SU-DHL-6 (cell line): Measurements from ENCODE around the gene KCNJ9.

Experiments used
- H2AFZ ChIP-seq: fragments of 200-600 bp; sonication (generic); 2 replicates; pipeline ENCODE4 v1.6.1; 2014; ENCODE audit warnings: low read depth, mild to moderate bottlenecking, moderate library complexity, mixed read lengths, antibody characterized with exemption, low read length; ENCODE audit not compliant: severe bottlenecking
- H3F3A ChIP-seq: fragments of 200-600 bp; shearing (Covaris generic); 2 replicates; pipeline ENCODE4 v1.6.0; 2016; ENCODE audit warnings: antibody characterized with exemption, mild to moderate bottlenecking; ENCODE audit not compliant: insufficient read depth
- H3K27ac ChIP-seq: fragments of 200-600 bp; sonication (generic); 2 replicates; pipeline ENCODE4 v1.5.1; 2016; ENCODE audit warnings: low read depth, mild to moderate bottlenecking, low read length, moderate library complexity, mixed read lengths
- H3K27me3 ChIP-seq: fragments of 200-600 bp; sonication (generic), shearing (Covaris generic); 2 replicates; pipeline ENCODE4 v1.6.0; 2014; ENCODE audit warnings: mild to moderate bottlenecking, low read length
- H3K36me3 ChIP-seq: fragments of 200-600 bp; sonication (generic); 2 replicates; pipeline ENCODE4 v1.6.1; 2014; ENCODE audit warnings: mild to moderate bottlenecking, low read length, mixed read lengths
- H3K4me2 ChIP-seq: fragments of 300-600, 200-600 bp; shearing (Covaris generic), sonication (generic); 2 replicates; pipeline ENCODE4 v1.6.0; 2014; ENCODE audit warnings: low read length, low read depth, mild to moderate bottlenecking; ENCODE audit not compliant: poor library complexity, severe bottlenecking
- H3K4me3 ChIP-seq: fragments of 200-600 bp; sonication (generic); 2 replicates; pipeline ENCODE4 v1.5.1; 2014; ENCODE audit warnings: antibody characterized with exemption, low read length, mild to moderate bottlenecking, mixed read lengths; ENCODE audit not compliant: insufficient read depth, poor library complexity, severe bottlenecking
- H3K79me2 ChIP-seq: fragments of 200-600 bp; sonication (generic); 2 replicates; pipeline ENCODE4 v1.6.1; 2014; ENCODE audit warnings: mild to moderate bottlenecking, low read length, moderate library complexity; ENCODE audit not compliant: insufficient read depth
- H3K9ac ChIP-seq: fragments of 200-600 bp; sonication (generic); 2 replicates; pipeline ENCODE4 v1.7.0; 2014; ENCODE audit warnings: mild to moderate bottlenecking, low read length
- H3K9me2 ChIP-seq: fragments of 200-600 bp; sonication (generic); replicated peaks from 2 replicates; pipeline ENCODE4 v1.6.1; 2014; ENCODE audit warnings: low read length; ENCODE audit not compliant: insufficient read depth
- H3K9me3 ChIP-seq: fragments of 200-600 bp; sonication (generic); 2 replicates; pipeline ENCODE4 v1.6.1; 2014; ENCODE audit warnings: low read length, mixed read lengths; ENCODE audit not compliant: insufficient read depth
- H4K20me1 ChIP-seq: fragments of 200-600 bp; sonication (generic); 2 replicates; pipeline ENCODE4 v1.6.1; 2014; ENCODE audit warnings: low read depth, mild to moderate bottlenecking, antibody characterized with exemption, low read length, moderate library complexity, mixed read lengths
- CTCF ChIP-seq: fragments of 200-600 bp; sonication (generic); IDR thresholded peaks from one replicate; pipeline ENCODE4 v1.5.1; 2017; ENCODE audit warnings: antibody characterized with exemption, mild to moderate bottlenecking, low read length, moderate library complexity; ENCODE audit not compliant: insufficient read depth, poor library complexity, severe bottlenecking
- EZH2phosphoT487 ChIP-seq: fragments of 200-600 bp; sonication (generic), shearing (Covaris generic); conservative IDR thresholded peaks from 2 replicates; pipeline ENCODE4 v1.6.1; 2018; ENCODE audit warnings: mild to moderate bottlenecking, antibody characterized with exemption, low read length, moderate library complexity, mixed read lengths

Gene KCNJ9

GRCh38 chr1:160114085-160114484, 32.7 kb downstream of the KCNJ9 start:
- H3K9me2 ChIP-seq: no peaks in the 10 kb centered on the region
- TF ChIP-seq CTCF (no peak), EZH2phosphoT487 (no peak)
- no peak overlapping the region for H3K9ac ChIP-seq
- H4K20me1 ChIP-seq: no peaks in the 10 kb centered on the region
- no peak overlapping the region for H3K4me2 ChIP-seq
- H2AFZ ChIP-seq: no peak overlapping the region
- no peaks in the 10 kb centered on the region for H3K9me3 ChIP-seq
- H3K27ac ChIP-seq: no peak overlapping the region
- H3K4me3 ChIP-seq: no peak overlapping the region
- H3K27me3 ChIP-seq: no peaks in the 10 kb centered on the region
- no peaks in the 10 kb centered on the region for H3K79me2 ChIP-seq
- H3K36me3 ChIP-seq: no peaks in the 10 kb centered on the region
- no peaks in the 10 kb centered on the region for H3F3A ChIP-seq

- Histone ChIP-seq H3K4me2 (no peak within 1 kb of the TSS), H2AFZ (no peak within 1 kb of the TSS), H3K79me2 (no peaks in the 10 kb centered on the region), H3F3A (no peaks in the 10 kb centered on the region), H4K20me1 (no peaks in the 10 kb centered on the region), H3K27me3 (no peaks in the 10 kb centered on the region), H3K9me2 (no peaks in the 10 kb centered on the region), H3K4me3 (no peak within 1 kb of the TSS), H3K9ac (no peak within 1 kb of the TSS), H3K36me3 (no peaks in the 10 kb centered on the region), H3K9me3 (no peaks in the 10 kb centered on the region), H3K27ac (no peak within 1 kb of the TSS)
- no peak for TF ChIP-seq CTCF
- no peak for TF ChIP-seq EZH2phosphoT487
These were observed 34.4 kb downstream of the KCNJ9 start, which contains the start of gene ATP1A2 for GRCh38 chr1:160115545-160116282. TSS of gene ATP1A2 (plus strand) at chr1:160115759. CDS start at chr1:160115862, 103 bp downstream.

- TF ChIP-seq EZH2phosphoT487 (no peak), CTCF (no peak)
- no peaks in the 10 kb centered on the region for H3K9me3 ChIP-seq
- no peaks in the 10 kb centered on the region for H3K9me2 ChIP-seq
- H4K20me1 ChIP-seq: no peaks in the 10 kb centered on the region
- H2AFZ ChIP-seq: no peak overlapping the region
- no peak overlapping the region for H3K4me2 ChIP-seq
- H3K27ac ChIP-seq: no peak overlapping the region
- no peaks in the 10 kb centered on the region for H3K27me3 ChIP-seq
- H3K9ac ChIP-seq: no peak overlapping the region
- no peaks in the 10 kb centered on the region for H3K36me3 ChIP-seq
- no peaks in the 10 kb centered on the region for H3F3A ChIP-seq
- H3K79me2 ChIP-seq: no peaks in the 10 kb centered on the region
- no peak overlapping the region for H3K4me3 ChIP-seq
These were observed 35.2 kb downstream of the KCNJ9 start for GRCh38 chr1:160116283-160117147.
